Testis (tissue), 2 donors: ENCODE data around the gene ACSM2A.
"Not testable (repeated sequence)": the region's sequence is repeated elsewhere in the genome, so short reads cannot be mapped to it uniquely, and the experiment has no call there.

Experiments used
- POLR2A ChIP-seq: fragments of 450-650 bp; IDR thresholded peaks from one replicate; pipeline ENCODE4 v1.6.1; 2017; ENCODE audit warnings: antibody characterized with exemption, mild to moderate bottlenecking, moderate library complexity
- TF ChIP-seq, protein P1 (sequence below), 3 experiments: fragments of 450-650 bp in 2 of 3; fragments of 200-600 bp in 1 of 3; sonication (generic) in 1 of 3; IDR thresholded peaks; one replicate each; pipeline ENCODE4 v1.5.1; 2016 to 2019; ENCODE audit warnings: antibody characterized with exemption in 3 of 3, mild to moderate bottlenecking in 2 of 3, moderate library complexity in 1 of 3

DNA sequence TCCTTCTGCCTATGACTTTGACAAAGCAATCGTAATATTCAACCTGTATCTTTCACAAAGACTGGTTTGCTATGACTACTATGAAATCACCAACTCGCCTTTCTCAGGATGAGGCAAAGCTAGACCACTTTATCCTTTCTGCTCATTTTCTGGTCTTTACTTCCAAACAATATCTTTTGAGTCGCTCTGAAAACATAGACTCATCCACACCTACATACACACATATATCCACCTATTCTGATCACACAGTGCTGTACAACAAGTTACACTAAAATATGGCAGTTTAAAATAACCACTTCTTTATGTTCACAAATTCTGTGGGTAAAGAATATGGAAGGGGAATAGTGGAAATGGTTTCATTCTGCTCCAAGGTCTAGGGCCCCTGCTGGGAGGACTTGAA lies 39.7 kb downstream of the ACSM2A start:
- TF ChIP-seq, protein P1, sequence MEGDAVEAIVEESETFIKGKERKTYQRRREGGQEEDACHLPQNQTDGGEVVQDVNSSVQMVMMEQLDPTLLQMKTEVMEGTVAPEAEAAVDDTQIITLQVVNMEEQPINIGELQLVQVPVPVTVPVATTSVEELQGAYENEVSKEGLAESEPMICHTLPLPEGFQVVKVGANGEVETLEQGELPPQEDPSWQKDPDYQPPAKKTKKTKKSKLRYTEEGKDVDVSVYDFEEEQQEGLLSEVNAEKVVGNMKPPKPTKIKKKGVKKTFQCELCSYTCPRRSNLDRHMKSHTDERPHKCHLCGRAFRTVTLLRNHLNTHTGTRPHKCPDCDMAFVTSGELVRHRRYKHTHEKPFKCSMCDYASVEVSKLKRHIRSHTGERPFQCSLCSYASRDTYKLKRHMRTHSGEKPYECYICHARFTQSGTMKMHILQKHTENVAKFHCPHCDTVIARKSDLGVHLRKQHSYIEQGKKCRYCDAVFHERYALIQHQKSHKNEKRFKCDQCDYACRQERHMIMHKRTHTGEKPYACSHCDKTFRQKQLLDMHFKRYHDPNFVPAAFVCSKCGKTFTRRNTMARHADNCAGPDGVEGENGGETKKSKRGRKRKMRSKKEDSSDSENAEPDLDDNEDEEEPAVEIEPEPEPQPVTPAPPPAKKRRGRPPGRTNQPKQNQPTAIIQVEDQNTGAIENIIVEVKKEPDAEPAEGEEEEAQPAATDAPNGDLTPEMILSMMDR (IDR thresholded peaks at IDR 0.05) = not testable (repeated sequence)
- TF ChIP-seq POLR2A = not testable (repeated sequence)
